Fibroblast of mammary gland (primary cell): ENCODE data around the gene SLIT1.

ENCODE experiments used
- DNase-seq: peaks from one replicate; pipeline ENCODE4 v3.0.0-alpha.2; 2010; ENCODE audit warnings: low read depth
- H3K4me3 ChIP-seq: 2 replicates; pipeline ENCODE4 v1.5.1; 2011; ENCODE audit warnings: low read depth, mild to moderate bottlenecking, low read length, moderate library complexity; ENCODE audit not compliant: control insufficient read depth
- CTCF ChIP-seq: conservative IDR thresholded peaks from 2 replicates; pipeline ENCODE4 v1.5.1; 2011; ENCODE audit warnings: low read depth, low read length, inconsistent platforms; ENCODE audit not compliant: control insufficient read depth, insufficient read depth

SLIT1 gene

GRCh38 chr10:97182288-97182990 lies 3.3 kb downstream of the SLIT1 start:
- DNase-seq, result no peak
- TF ChIP-seq CTCF, result no peak
- no peak overlapping the region for H3K4me3 ChIP-seq

- no peak for TF ChIP-seq CTCF
- no peak for DNase-seq
These were observed 4.8 kb downstream of the SLIT1 start for GRCh38 chr10:97180986-97181385.

GRCh38 chr10:97180363-97180755 lies 5.4 kb downstream of the SLIT1 start:
- H3K4me3 ChIP-seq, result no peak overlapping the region
- TF ChIP-seq CTCF, result no peak
- DNase-seq, result no peak

More at GRCh38 chr10:97180986-97181385, 4.8 kb downstream of the SLIT1 start:
- no peak overlapping the region for H3K4me3 ChIP-seq

- no peak for TF ChIP-seq CTCF
- no peak for DNase-seq
- H3K4me3 ChIP-seq, result no peak overlapping the region
These were observed 5.9 kb downstream of the SLIT1 start for GRCh38 chr10:97179731-97180362.

- no peak for TF ChIP-seq CTCF
- no peak for DNase-seq
These were observed 6.4 kb downstream of the SLIT1 start for GRCh38 chr10:97179311-97179710.

GRCh38 chr10:97178074-97178473 lies 7.7 kb downstream of the SLIT1 start:
- no peak for TF ChIP-seq CTCF
- H3K4me3 ChIP-seq, result no peak overlapping the region
- DNase-seq, result no peak

More at GRCh38 chr10:97179311-97179710, 6.4 kb downstream of the SLIT1 start:
- no peak overlapping the region for H3K4me3 ChIP-seq
